Upper lobe of left lung (tissue), 4 donors: ENCODE results near the gene HS3ST3B1.

Source experiments
- CTCF ChIP-seq, 6 experiments: fragments of 450-650 bp in 4 of 6; fragments of 200-600 bp in 2 of 6; sonication (generic) in 2 of 6; IDR thresholded peaks; one replicate each; pipeline ENCODE4 v1.5.1; 2016 to 2019; ENCODE audit warnings: antibody characterized with exemption in 6 of 6
- EP300 ChIP-seq, 4 donors: sonication (generic); formaldehyde crosslinking; IDR thresholded peaks; one replicate each; pipeline ENCODE4 v1.5.1; 2017; ENCODE audit warnings: antibody characterized with exemption in 4 of 4, control low read depth in 2 of 4
- POLR2A ChIP-seq, 4 donors: fragments of 450-650 bp; IDR thresholded peaks; one replicate each; pipeline ENCODE4 v1.5.1; 2016 to 2017; ENCODE audit warnings: antibody characterized with exemption in 4 of 4, mild to moderate bottlenecking in 2 of 4
- POLR2AphosphoS5 ChIP-seq, 2 donors: sonication (generic); formaldehyde crosslinking; IDR thresholded peaks; one replicate each; pipeline ENCODE4 v1.5.1; 2017; ENCODE audit warnings: antibody characterized with exemption in 2 of 2

GRCh38 chr17:14295676-14296075, 5.2 kb upstream of the HS3ST3B1 start:
- no peak for TF ChIP-seq POLR2A (IDR thresholded peaks at IDR 0.05)
- no peak for TF ChIP-seq CTCF (IDR thresholded peaks at IDR 0.05)
- no peak for TF ChIP-seq EP300 (IDR thresholded peaks at IDR 0.05)
- TF ChIP-seq POLR2AphosphoS5 (IDR thresholded peaks at IDR 0.05): no peak
